ENCODE data around the gene GOT2. TPM values are rescaled to one million over a fixed set of nuclear protein-coding genes. Genes with fewer than 3 reads are reported as not detected.
A peak's percentile ranks its signal among the peaks of the same experiment; 100 is the strongest.
"Not testable (repeated sequence)": the region's sequence is repeated elsewhere in the genome, so short reads cannot be mapped to it uniquely, and the experiment has no call there.

The GOT2 gene
- total RNA-seq, 1 experiment from 2014 or later = 51.1 TPM

- in situ Hi-C loops (cut with HindIII; ENCODE audit: low pct_unique_long_range_greater_than_20kb, low sequenced_read_pairs) = no loop called here
- no peak for DNase-seq (ENCODE audit: low read depth, low spot score)
Observed at GRCh38 chr16:58727796-58728568, 6.1 kb downstream of the GOT2 start.

- in situ Hi-C loops (cut with HindIII; ENCODE audit: low pct_unique_long_range_greater_than_20kb, low sequenced_read_pairs) = no loop called here
- no peak for DNase-seq (ENCODE audit: low read depth, low spot score)
Observed at GRCh38 chr16:58727028-58727781, 6.9 kb downstream of the GOT2 start.

- DNase-seq (ENCODE audit: low read depth, low spot score) = no peak
Observed at GRCh38 chr16:58723109-58723508, 11.0 kb downstream of the GOT2 start.

GRCh38 chr16:58717994-58718393, 16.1 kb downstream of the GOT2 start:
- in situ Hi-C loops (cut with HindIII; ENCODE audit: low pct_unique_long_range_greater_than_20kb, low sequenced_read_pairs) = no loop called here
- DNase-seq (ENCODE audit: low read depth, low spot score) = no peak

More at GRCh38 chr16:58723109-58723508, 11.0 kb downstream of the GOT2 start:
- in situ Hi-C loops (cut with HindIII; ENCODE audit: low pct_unique_long_range_greater_than_20kb, low sequenced_read_pairs) = no loop called here

- in situ Hi-C loops (cut with HindIII; ENCODE audit: low pct_unique_long_range_greater_than_20kb, low sequenced_read_pairs) = no loop called here
- no peak for DNase-seq (ENCODE audit: low read depth, low spot score)
Observed at GRCh38 chr16:58716468-58716867, 17.6 kb downstream of the GOT2 start.

GRCh38 chr16:58713742-58714141, 20.4 kb downstream of the GOT2 start:
- in situ Hi-C loops (cut with HindIII; ENCODE audit: low pct_unique_long_range_greater_than_20kb, low sequenced_read_pairs) = no loop called here
- DNase-seq (ENCODE audit: low read depth, low spot score) = no peak

GRCh38 chr16:58709333-58709732, 24.8 kb downstream of the GOT2 start:
- in situ Hi-C loops (cut with HindIII; ENCODE audit: low pct_unique_long_range_greater_than_20kb, low sequenced_read_pairs) = no loop called here
- no peak for DNase-seq (ENCODE audit: low read depth, low spot score)

GRCh38 chr16:58699151-58699550, 35.0 kb downstream of the GOT2 start:
- in situ Hi-C loops (cut with HindIII; ENCODE audit: low pct_unique_long_range_greater_than_20kb, low sequenced_read_pairs) = no loop called here

GRCh38 chr16:58695368-58695767, 38.7 kb downstream of the GOT2 start:
- no peak for DNase-seq (ENCODE audit: low read depth, low spot score)
- in situ Hi-C loops (cut with HindIII; ENCODE audit: low pct_unique_long_range_greater_than_20kb, low sequenced_read_pairs) = no loop called here

More at GRCh38 chr16:58699151-58699550, 35.0 kb downstream of the GOT2 start:
- DNase-seq (ENCODE audit: low read depth, low spot score) = no peak

GRCh38 chr16:58692450-58692849, 41.7 kb downstream of the GOT2 start:
- no peak for DNase-seq (ENCODE audit: low read depth, low spot score)
- in situ Hi-C loops (cut with HindIII; ENCODE audit: low pct_unique_long_range_greater_than_20kb, low sequenced_read_pairs) = no loop called here

- in situ Hi-C loops (cut with HindIII; ENCODE audit: low pct_unique_long_range_greater_than_20kb, low sequenced_read_pairs) = not testable (repeated sequence)
Observed at GRCh38 chr16:58686985-58687706, 47.0 kb downstream of the GOT2 start.

GRCh38 chr16:58685084-58685449, 49.0 kb downstream of the GOT2 start:
- in situ Hi-C loops (cut with HindIII; ENCODE audit: low pct_unique_long_range_greater_than_20kb, low sequenced_read_pairs) = no loop called here
- DNase-seq (ENCODE audit: low read depth, low spot score) = no peak

More at GRCh38 chr16:58686985-58687706, 47.0 kb downstream of the GOT2 start:
- DNase-seq (ENCODE audit: low read depth, low spot score) = not testable (repeated sequence)

GRCh38 chr16:58684354-58685083, 49.6 kb downstream of the GOT2 start, which contains the start of gene SLC38A7:
Gene SLC38A7 (minus strand): TSS chr16:58684770. CDS start chr16:58680126, 4,644 bp downstream.
- DNase-seq (ENCODE audit: low read depth, low spot score) = peak; percentile 83
- in situ Hi-C loops (cut with HindIII; ENCODE audit: low pct_unique_long_range_greater_than_20kb, low sequenced_read_pairs) = no loop called here

- in situ Hi-C loops (cut with HindIII; ENCODE audit: low pct_unique_long_range_greater_than_20kb, low sequenced_read_pairs) = no loop called here
- DNase-seq (ENCODE audit: low read depth, low spot score) = no peak
Observed at GRCh38 chr16:58684001-58684353, 50.1 kb downstream of the GOT2 start.

- DNase-seq (ENCODE audit: low read depth, low spot score) = no peak
- in situ Hi-C loops (cut with HindIII; ENCODE audit: low pct_unique_long_range_greater_than_20kb, low sequenced_read_pairs) = no loop called here
Observed at GRCh38 chr16:58679763-58680162, 54.4 kb downstream of the GOT2 start.

- DNase-seq (ENCODE audit: low read depth, low spot score) = peak; percentile 44
- in situ Hi-C loops (cut with HindIII; ENCODE audit: low pct_unique_long_range_greater_than_20kb, low sequenced_read_pairs) = no loop called here
Observed at GRCh38 chr16:58678716-58679115, 55.4 kb downstream of the GOT2 start.

- in situ Hi-C loops (cut with HindIII; ENCODE audit: low pct_unique_long_range_greater_than_20kb, low sequenced_read_pairs) = no loop called here
- no peak for DNase-seq (ENCODE audit: low read depth, low spot score)
Observed at GRCh38 chr16:58678269-58678668, 55.8 kb downstream of the GOT2 start.
